Osteoblast (primary cell): ENCODE measurements around the gene ALDOA. TPM values are rescaled to one million over a fixed set of nuclear protein-coding genes. Genes with fewer than 3 reads are reported as not detected.

Experiments used
- DNase-seq: peaks from one replicate; pipeline ENCODE4 v3.0.0; 2011; ENCODE audit warnings: low spot score, mixed read lengths; ENCODE audit not compliant: insufficient read length; ENCODE audit errors: missing footprints
- H2AFZ ChIP-seq: 2 replicates; pipeline ENCODE4 v1.6.0; 2011; ENCODE audit warnings: mild to moderate bottlenecking, low read length
- H3K27ac ChIP-seq: 2 replicates; pipeline ENCODE4 v1.5.1; 2011; ENCODE audit warnings: mild to moderate bottlenecking, low read depth, low read length, moderate library complexity
- H3K27me3 ChIP-seq: 2 replicates; pipeline ENCODE4 v1.6.0; 2012; ENCODE audit warnings: mild to moderate bottlenecking, control low read depth, inconsistent platforms, low read length, moderate library complexity; ENCODE audit not compliant: insufficient read depth
- H3K36me3 ChIP-seq: 2 replicates; pipeline ENCODE4 v1.5.1; 2011; ENCODE audit warnings: mild to moderate bottlenecking, low read length, control low read depth, moderate library complexity; ENCODE audit not compliant: insufficient read depth
- H3K4me1 ChIP-seq: 2 replicates; pipeline ENCODE4 v1.5.1; 2011; ENCODE audit warnings: mild to moderate bottlenecking, low read length, control low read depth, moderate library complexity; ENCODE audit not compliant: insufficient read depth
- H3K4me2 ChIP-seq: 2 replicates; pipeline ENCODE4 v1.6.0; 2011; ENCODE audit warnings: mild to moderate bottlenecking, low read length; ENCODE audit not compliant: insufficient read depth
- H3K4me3 ChIP-seq: fragments of 200-600 bp; sonication (generic); 3 replicates; pipeline ENCODE4 v1.5.1; 2012; ENCODE audit warnings: mild to moderate bottlenecking, low read length, inconsistent platforms; ENCODE audit not compliant: insufficient read depth
- H3K79me2 ChIP-seq: 2 replicates; pipeline ENCODE4 v1.6.0; 2012; ENCODE audit warnings: mild to moderate bottlenecking, low read length, control low read depth, inconsistent platforms; ENCODE audit not compliant: insufficient read depth
- H3K9me3 ChIP-seq: 2 replicates; pipeline ENCODE4 v1.5.1; 2011; ENCODE audit warnings: low read depth, low read length, control low read depth
- H4K20me1 ChIP-seq: 2 replicates; pipeline ENCODE4 v1.6.0; 2012; ENCODE audit warnings: mild to moderate bottlenecking, low read length, control low read depth; ENCODE audit not compliant: insufficient read depth
- total RNA-seq: library from RNA; depleted of rRNA; stranded (reverse); fragments of >200 nt; gene quantifications from 2 replicates; pipeline ENCODE4 v1.2.3, GENCODE V29; 2012
- TF ChIP-seq, protein P1 (sequence below): IDR thresholded peaks from 2 replicates; pipeline ENCODE4 v1.5.1; 2011; ENCODE audit warnings: mild to moderate bottlenecking, low read depth, low read length, moderate library complexity; ENCODE audit errors: extremely low read depth

The ALDOA gene
- total RNA-seq, 1 donor, result 705 TPM

DNA sequence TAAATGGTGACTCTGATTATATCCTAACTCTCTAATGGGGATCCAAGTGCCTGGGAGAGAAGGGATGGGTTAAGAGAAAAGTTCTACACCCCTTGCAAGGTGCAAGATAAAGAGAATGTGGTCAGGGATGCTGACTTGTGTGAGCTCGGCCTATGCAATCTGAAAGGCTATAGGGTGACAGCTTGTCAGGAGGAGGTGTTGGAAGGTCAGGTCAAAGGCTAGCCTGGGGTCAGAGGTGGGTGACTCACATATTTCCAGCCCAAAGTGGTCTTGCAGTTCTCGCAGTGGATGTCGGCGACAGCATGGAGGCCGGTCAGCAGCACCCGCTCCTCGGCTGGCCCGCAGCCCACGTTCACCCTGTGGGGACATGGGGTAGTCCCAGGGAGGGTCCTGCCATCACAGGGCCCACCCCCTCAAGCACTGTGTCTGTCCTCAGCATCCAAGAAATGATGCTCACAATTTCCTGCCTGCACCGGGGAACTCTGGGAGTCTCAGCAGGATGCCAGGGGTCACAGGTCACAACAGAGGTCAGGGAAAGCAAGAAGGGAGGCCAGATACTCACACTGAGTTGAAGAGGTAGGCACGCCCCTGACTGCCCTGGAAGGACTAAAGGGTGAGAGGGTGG, 29.1 kb downstream of the ALDOA start:
- peaks cover 8% of the 10 kb centered on the region for H3K36me3 ChIP-seq
- peak overlapping the region; percentile 76 for H3K4me3 ChIP-seq
- H3K4me2 ChIP-seq, result peak overlapping the region; percentile 97
- H3K27me3 ChIP-seq, result no peaks in the 10 kb centered on the region
- peak; percentile 50 for DNase-seq
- H4K20me1 ChIP-seq, result peaks cover 7% of the 10 kb centered on the region
- peaks cover 3% of the 10 kb centered on the region for H3K79me2 ChIP-seq
- H2AFZ ChIP-seq, result no peak overlapping the region
- peaks cover 31% of the 10 kb centered on the region for H3K4me1 ChIP-seq
- H3K9me3 ChIP-seq, result peaks cover 10% of the 10 kb centered on the region
- no peak overlapping the region for H3K27ac ChIP-seq
- TF ChIP-seq, protein P1, sequence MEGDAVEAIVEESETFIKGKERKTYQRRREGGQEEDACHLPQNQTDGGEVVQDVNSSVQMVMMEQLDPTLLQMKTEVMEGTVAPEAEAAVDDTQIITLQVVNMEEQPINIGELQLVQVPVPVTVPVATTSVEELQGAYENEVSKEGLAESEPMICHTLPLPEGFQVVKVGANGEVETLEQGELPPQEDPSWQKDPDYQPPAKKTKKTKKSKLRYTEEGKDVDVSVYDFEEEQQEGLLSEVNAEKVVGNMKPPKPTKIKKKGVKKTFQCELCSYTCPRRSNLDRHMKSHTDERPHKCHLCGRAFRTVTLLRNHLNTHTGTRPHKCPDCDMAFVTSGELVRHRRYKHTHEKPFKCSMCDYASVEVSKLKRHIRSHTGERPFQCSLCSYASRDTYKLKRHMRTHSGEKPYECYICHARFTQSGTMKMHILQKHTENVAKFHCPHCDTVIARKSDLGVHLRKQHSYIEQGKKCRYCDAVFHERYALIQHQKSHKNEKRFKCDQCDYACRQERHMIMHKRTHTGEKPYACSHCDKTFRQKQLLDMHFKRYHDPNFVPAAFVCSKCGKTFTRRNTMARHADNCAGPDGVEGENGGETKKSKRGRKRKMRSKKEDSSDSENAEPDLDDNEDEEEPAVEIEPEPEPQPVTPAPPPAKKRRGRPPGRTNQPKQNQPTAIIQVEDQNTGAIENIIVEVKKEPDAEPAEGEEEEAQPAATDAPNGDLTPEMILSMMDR, result no peak

DNA sequence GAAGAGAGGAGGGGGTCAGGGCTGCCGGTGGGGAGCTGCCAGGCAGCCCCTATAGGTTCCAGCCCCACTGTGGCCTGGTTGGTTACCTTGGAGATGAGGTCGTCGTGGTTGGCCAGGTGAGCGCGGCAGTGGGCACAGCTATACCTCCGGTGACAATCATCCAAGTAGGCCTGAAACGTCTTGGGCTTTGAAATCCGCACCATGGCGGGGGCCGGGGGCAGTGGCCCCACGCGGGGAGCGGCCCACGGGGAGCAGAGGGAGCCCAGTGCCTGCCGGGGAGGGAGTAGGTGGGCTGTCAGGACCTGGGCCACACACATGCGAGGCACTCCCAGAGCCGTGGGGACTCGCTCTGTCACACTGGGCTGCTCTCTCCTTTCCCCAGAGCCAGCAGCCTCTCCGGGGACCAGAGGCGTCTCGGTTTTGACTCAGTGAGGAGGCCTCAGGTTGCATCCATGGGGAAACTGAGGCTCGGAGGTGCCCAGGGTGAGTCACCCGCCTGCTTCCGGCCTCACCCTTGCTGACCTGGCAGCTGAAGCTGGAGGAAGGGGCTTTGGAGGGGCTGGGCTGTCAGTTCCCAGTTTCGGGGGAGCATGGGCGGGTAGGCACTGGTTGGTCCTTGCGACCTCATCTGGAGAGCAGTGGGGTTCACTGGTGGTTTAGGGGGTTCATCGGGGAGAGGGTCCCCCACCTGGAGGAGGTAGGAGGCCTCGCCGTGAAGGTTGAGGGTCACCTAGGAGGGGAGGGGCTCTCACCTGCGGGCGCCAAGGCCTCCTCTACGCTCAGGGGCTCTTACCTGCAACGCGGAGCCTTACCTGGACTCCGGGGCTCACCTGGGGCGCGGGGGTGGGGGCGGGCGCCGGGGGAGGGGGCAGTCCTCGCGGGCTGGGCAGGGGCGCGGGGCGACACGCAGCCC, 29.9 kb downstream of the ALDOA start:
- H3K4me2 ChIP-seq, result peak overlapping the region; percentile 97
- H3K27me3 ChIP-seq, result no peaks in the 10 kb centered on the region
- H4K20me1 ChIP-seq, result peaks cover 7% of the 10 kb centered on the region
- DNase-seq, result peak; percentile 92
- peaks cover 25% of the 10 kb centered on the region for H3K4me1 ChIP-seq
- peaks cover 8% of the 10 kb centered on the region for H3K36me3 ChIP-seq
- peaks cover 3% of the 10 kb centered on the region for H3K79me2 ChIP-seq
- H2AFZ ChIP-seq, result peak overlapping the region; percentile 51
- peaks cover 10% of the 10 kb centered on the region for H3K9me3 ChIP-seq
- H3K27ac ChIP-seq, result peak overlapping the region; percentile 41
- TF ChIP-seq, protein P1, result no peak
- peak overlapping the region; percentile 76 for H3K4me3 ChIP-seq

DNA sequence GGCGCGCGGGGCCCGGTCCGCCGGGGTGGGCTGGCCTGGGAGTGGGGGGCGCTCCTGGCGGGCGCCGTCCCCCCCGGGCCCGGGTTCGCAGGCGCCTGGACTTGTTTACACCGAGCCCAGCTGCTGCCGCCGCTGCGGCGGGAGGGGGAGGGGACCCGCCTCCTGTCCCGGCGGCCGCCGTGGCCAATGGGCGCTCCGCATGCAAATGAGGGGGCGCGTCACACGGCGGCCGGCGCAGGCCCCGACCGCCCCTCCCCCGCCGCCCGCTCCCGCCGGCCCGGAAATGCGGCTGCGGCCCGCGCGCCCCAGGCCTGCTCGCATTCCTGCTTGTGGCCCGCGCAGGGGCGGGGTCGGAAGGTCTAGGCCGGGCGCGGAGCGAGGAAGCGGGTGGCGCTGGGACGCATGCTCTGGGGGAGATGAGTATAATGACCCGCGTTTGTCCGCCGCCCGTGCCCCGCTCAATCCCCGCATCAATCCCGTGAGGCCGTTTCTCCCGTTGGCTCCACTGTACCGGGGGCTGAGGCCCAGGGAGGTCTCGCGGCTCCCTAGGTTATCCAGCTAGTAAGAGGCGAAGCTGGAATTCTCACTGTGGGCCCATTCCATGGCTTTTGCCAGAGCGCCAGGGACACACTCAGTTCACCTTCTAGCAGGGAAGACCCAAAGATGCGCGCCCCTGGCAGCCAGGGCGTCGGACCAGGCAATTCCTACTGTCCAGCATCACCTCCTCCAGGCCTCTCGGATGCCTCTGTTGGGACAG, 30.7 kb downstream of the ALDOA start, which contains the start of gene YPEL3:
Gene YPEL3 (minus strand): TSS at position 109 of the 757 bp plus-strand sequence. CDS start 731 bp downstream, outside the sequence.
- TF ChIP-seq, protein P1, result no peak
- peak; percentile 100 for DNase-seq
- Histone ChIP-seq H4K20me1 (peaks cover 7% of the 10 kb centered on the region), H2AFZ (peak within 1 kb of the TSS; percentile 98), H3K4me1 (peaks cover 23% of the 10 kb centered on the region), H3K9me3 (peaks cover 10% of the 10 kb centered on the region), H3K27ac (peak within 1 kb of the TSS; percentile 70), H3K4me2 (peak within 1 kb of the TSS; percentile 97), H3K27me3 (no peaks in the 10 kb centered on the region), H3K36me3 (peaks cover 8% of the 10 kb centered on the region), H3K79me2 (peaks cover 3% of the 10 kb centered on the region), H3K4me3 (peak within 1 kb of the TSS; percentile 76)
